Measurements from ENCODE around the gene CYTH1.

DNA sequence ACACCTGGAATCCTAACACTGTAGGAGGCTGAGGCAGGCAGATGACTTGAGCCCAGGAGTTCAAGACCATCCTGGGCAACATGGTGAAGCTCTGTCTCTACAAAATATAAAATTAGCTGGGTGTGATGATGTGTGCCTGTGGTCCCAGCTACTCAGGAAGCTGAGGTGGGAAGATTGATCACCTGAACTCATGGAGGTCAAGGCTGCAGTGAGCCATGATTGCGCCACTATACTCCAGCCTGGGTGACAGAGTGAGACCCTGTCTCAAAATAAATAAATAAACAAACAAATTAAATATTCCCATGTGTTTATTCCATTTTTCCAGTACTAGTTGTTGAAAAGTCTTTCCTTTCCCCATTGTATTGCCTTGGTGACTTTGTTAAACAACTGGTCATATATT, 130.0 kb downstream of the CYTH1 start:
- no peak for TF ChIP-seq GATA2 (IDR thresholded peaks at IDR 0.05; ENCODE audit: low read depth, low read length)
- no peak for TF ChIP-seq GATA3 (IDR thresholded peaks at IDR 0.05; ENCODE audit: low read depth, low read length)

Measured in SH-SY5Y (cell line).